Endodermal cell (in vitro differentiated cells): ENCODE results near the gene GRK6. TPM values are rescaled to one million over a fixed set of nuclear protein-coding genes. Genes with fewer than 3 reads are reported as not detected.

Experiments
- DNase-seq: peaks from one replicate; pipeline ENCODE4 v3.0.0-alpha.2; 2017
- H3K27ac ChIP-seq: 2 replicates; pipeline ENCODE4 v1.5.1; 2013; ENCODE audit warnings: mild to moderate bottlenecking, low read depth, low read length, moderate library complexity
- H3K27me3 ChIP-seq: 2 replicates; pipeline ENCODE4 v1.6.1; 2013; ENCODE audit warnings: mild to moderate bottlenecking, low read length, moderate library complexity; ENCODE audit not compliant: insufficient read depth, control insufficient read depth, poor library complexity, severe bottlenecking
- H3K36me3 ChIP-seq: 2 replicates; pipeline ENCODE4 v1.7.0; 2013; ENCODE audit warnings: mild to moderate bottlenecking, low read length, moderate library complexity; ENCODE audit not compliant: control insufficient read depth, insufficient read depth
- H3K4me1 ChIP-seq: one replicate; pipeline ENCODE4 v1.7.0; 2013; ENCODE audit warnings: low read length; ENCODE audit not compliant: control insufficient read depth, insufficient read depth
- H3K4me3 ChIP-seq: 2 replicates; pipeline ENCODE4 v1.5.1; 2013; ENCODE audit warnings: mild to moderate bottlenecking, low read length, moderate library complexity
- H3K9ac ChIP-seq: 2 replicates; pipeline ENCODE4 v1.6.1; 2013; ENCODE audit warnings: mild to moderate bottlenecking, low read length, moderate library complexity; ENCODE audit not compliant: poor library complexity, severe bottlenecking; ENCODE audit errors: extremely low read depth
- H3K9me3 ChIP-seq: 2 replicates; pipeline ENCODE4 v1.6.1; 2013; ENCODE audit warnings: mild to moderate bottlenecking, low read length, moderate library complexity; ENCODE audit not compliant: control insufficient read depth
- H3K27ac Mint-ChIP-seq: 2 replicates; pipeline ENCODE4 v1.8.0; 2020; ENCODE audit warnings: mixed read lengths
- H3K27me3 Mint-ChIP-seq: 2 replicates; pipeline ENCODE4 v1.8.0; 2021; ENCODE audit warnings: mild to moderate bottlenecking, mixed read lengths; ENCODE audit not compliant: insufficient read depth
- H3K36me3 Mint-ChIP-seq: 2 replicates; pipeline ENCODE4 v1.8.0; 2020; ENCODE audit warnings: low read depth, mixed read lengths
- H3K4me1 Mint-ChIP-seq: 2 replicates; pipeline ENCODE4 v1.8.0; 2020; ENCODE audit warnings: mixed read lengths
- H3K4me3 Mint-ChIP-seq: 2 replicates; pipeline ENCODE4 v1.8.0; 2020; ENCODE audit warnings: mild to moderate bottlenecking, moderate library complexity, mixed read lengths
- H3K9me3 Mint-ChIP-seq: 2 replicates; pipeline ENCODE4 v1.8.0; 2020; ENCODE audit warnings: mild to moderate bottlenecking, mixed read lengths
- WGBS, 2 experiments: methylation state at CpG; one replicate each; pipeline versions ENCODE4 v1.1.5 to v1.1.7; 2013; ENCODE audit warnings: missing lambda C conversion rate in 2 of 2, mixed read lengths in 1 of 2; ENCODE audit not compliant: insufficient coverage in 1 of 2, insufficient read length in 1 of 2; 5-methylcytosine and 5-hydroxymethylcytosine counted together
- total RNA-seq, 2 donors: library from RNA; stranded (reverse); fragmentation: NEBNext Ultra II Directional in 1 of 2; extraction: Animal tissue kit (Norgen Biotek cat#: 25700) in 1 of 2; gene quantifications; 2 replicates in 1 of 2; 3 replicates in 1 of 2; pipeline ENCODE4 v1.2.1, GENCODE V29; 2021
- TF ChIP-seq, protein P1 (sequence below): fragments of 200-600 bp; sonication (generic); conservative IDR thresholded peaks from 2 replicates; pipeline ENCODE4 v1.5.0; 2021; ENCODE audit warnings: antibody characterized with exemption, mild to moderate bottlenecking

The GRK6 gene
- total RNA-seq, 2 donors from 2014 or later: 51.6 to 66.8 TPM

DNA sequence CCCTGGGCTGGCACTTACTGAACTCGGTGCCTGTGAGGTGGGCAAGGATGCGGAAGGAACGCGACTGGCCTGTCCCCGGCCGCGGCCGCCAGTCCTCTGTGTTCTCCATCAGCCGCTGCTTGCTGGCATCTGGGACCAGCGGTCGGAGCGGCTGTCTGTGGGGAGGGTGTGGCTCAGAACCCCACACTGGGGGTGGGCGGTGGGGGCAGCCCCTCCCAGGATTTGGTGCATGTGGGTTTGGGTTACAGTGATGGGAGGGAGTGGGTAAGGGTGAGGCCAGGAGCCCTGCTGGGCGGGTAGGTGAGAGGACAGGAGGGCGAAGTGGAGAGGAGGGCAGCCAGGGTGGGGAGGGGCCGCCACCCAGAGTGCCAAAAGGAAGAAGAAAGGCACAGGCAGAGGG is 64.5 kb downstream of the GRK6 start:
- Histone ChIP-seq H3K4me1 (peaks cover 17% of the 10 kb centered on the region), H3K36me3 (peaks cover 86% of the 10 kb centered on the region), H3K27me3 (no peaks in the 10 kb centered on the region), H3K9me3 (no peaks in the 10 kb centered on the region), H3K4me3 (no peak overlapping the region), H3K27ac (peak overlapping the region; percentile 77), H3K9ac (no peak overlapping the region)
- H3K4me1 Mint-ChIP-seq: peaks cover 14% of the 10 kb centered on the region
- TF ChIP-seq, protein P1, sequence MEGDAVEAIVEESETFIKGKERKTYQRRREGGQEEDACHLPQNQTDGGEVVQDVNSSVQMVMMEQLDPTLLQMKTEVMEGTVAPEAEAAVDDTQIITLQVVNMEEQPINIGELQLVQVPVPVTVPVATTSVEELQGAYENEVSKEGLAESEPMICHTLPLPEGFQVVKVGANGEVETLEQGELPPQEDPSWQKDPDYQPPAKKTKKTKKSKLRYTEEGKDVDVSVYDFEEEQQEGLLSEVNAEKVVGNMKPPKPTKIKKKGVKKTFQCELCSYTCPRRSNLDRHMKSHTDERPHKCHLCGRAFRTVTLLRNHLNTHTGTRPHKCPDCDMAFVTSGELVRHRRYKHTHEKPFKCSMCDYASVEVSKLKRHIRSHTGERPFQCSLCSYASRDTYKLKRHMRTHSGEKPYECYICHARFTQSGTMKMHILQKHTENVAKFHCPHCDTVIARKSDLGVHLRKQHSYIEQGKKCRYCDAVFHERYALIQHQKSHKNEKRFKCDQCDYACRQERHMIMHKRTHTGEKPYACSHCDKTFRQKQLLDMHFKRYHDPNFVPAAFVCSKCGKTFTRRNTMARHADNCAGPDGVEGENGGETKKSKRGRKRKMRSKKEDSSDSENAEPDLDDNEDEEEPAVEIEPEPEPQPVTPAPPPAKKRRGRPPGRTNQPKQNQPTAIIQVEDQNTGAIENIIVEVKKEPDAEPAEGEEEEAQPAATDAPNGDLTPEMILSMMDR: no peak
- WGBS, 2 experiments: 95% methylated on average over 16 of the region's 16 CpGs; no CpG with 5 or more reads in 1 of the 2 experiments
- H3K9me3 Mint-ChIP-seq: no peaks in the 10 kb centered on the region
- peaks cover 62% of the 10 kb centered on the region for H3K36me3 Mint-ChIP-seq
- no peaks in the 10 kb centered on the region for H3K27me3 Mint-ChIP-seq
- peak overlapping the region; percentile 82 for H3K27ac Mint-ChIP-seq
- peak overlapping the region; percentile 22 for H3K4me3 Mint-ChIP-seq
- no peak for DNase-seq

- Mint-ChIP-seq H3K4me1 (peaks cover 17% of the 10 kb centered on the region), H3K27me3 (no peaks in the 10 kb centered on the region), H3K9me3 (no peaks in the 10 kb centered on the region), H3K4me3 (peak overlapping the region; percentile 22), H3K36me3 (peaks cover 57% of the 10 kb centered on the region), H3K27ac (peak overlapping the region; percentile 82)
- 29 to 52% methylated on average over 22 to 41 of the region's 43 CpGs for WGBS, 2 experiments
- Histone ChIP-seq H3K9me3 (no peaks in the 10 kb centered on the region), H3K4me1 (peaks cover 17% of the 10 kb centered on the region), H3K27me3 (no peaks in the 10 kb centered on the region), H3K4me3 (no peak overlapping the region), H3K27ac (peak overlapping the region; percentile 77), H3K9ac (no peak overlapping the region), H3K36me3 (peaks cover 82% of the 10 kb centered on the region)
- TF ChIP-seq, protein P1: peak; percentile 100
- peak; percentile 98 for DNase-seq
Observed at GRCh38 chr5:177491429-177491945, 65.0 kb downstream of the GRK6 start.

- Histone ChIP-seq H3K4me1 (peaks cover 17% of the 10 kb centered on the region), H3K9ac (no peak overlapping the region), H3K4me3 (no peak overlapping the region), H3K27me3 (no peaks in the 10 kb centered on the region), H3K27ac (no peak overlapping the region), H3K36me3 (peaks cover 78% of the 10 kb centered on the region), H3K9me3 (no peaks in the 10 kb centered on the region)
- Mint-ChIP-seq H3K27ac (peak overlapping the region; percentile 16), H3K4me1 (peaks cover 17% of the 10 kb centered on the region), H3K27me3 (no peaks in the 10 kb centered on the region), H3K36me3 (peaks cover 54% of the 10 kb centered on the region), H3K9me3 (no peaks in the 10 kb centered on the region), H3K4me3 (no peak overlapping the region)
- 94 to 96% methylated on average over 36 to 54 of the region's 54 CpGs for WGBS, 2 experiments
- TF ChIP-seq, protein P1: no peak
- DNase-seq: no peak
Observed at GRCh38 chr5:177491983-177492746, 65.7 kb downstream of the GRK6 start.

Other genes with a start within 250 kb of the GRK6 start
- gene RAB24, start 123.0 kb upstream of the GRK6 start, total RNA-seq: 10 to 100 TPM; 13.8 to 25.1 TPM
- 100 to 1,000 TPM; 157 to 165 TPM for gene PRELID1, start 122.9 kb upstream of the GRK6 start, total RNA-seq
- gene MXD3, start 114.8 kb upstream of the GRK6 start, total RNA-seq: 10 to 100 TPM; 14.2 to 20.4 TPM
- 100 to 1,000 TPM; 119 to 128 TPM for gene LMAN2, start 75.0 kb upstream of the GRK6 start, total RNA-seq
- 10 to 100 TPM; 14.2 to 21.9 TPM for gene RGS14, start 68.8 kb upstream of the GRK6 start, total RNA-seq
- gene SLC34A1, start 42.2 kb upstream of the GRK6 start, total RNA-seq: not detected
- gene PFN3, start 26.0 kb upstream of the GRK6 start, total RNA-seq: not detected
- gene F12, start 17.1 kb upstream of the GRK6 start, total RNA-seq: 1 to 10 TPM in 1 of 2 donors, under 1 TPM in 1; 0.95 to 2.9 TPM
- 1 to 10 TPM; 4.7 to 8.0 TPM for gene PRR7, start 20.1 kb downstream of the GRK6 start, total RNA-seq
- gene DBN1, start 47.0 kb downstream of the GRK6 start, total RNA-seq: 100 to 1,000 TPM; 322 to 383 TPM
- 100 to 1,000 TPM; 196 to 241 TPM for gene PDLIM7, start 70.9 kb downstream of the GRK6 start, total RNA-seq
- gene DOK3, start 83.2 kb downstream of the GRK6 start, total RNA-seq: 1 to 10 TPM; 2.1 to 7.7 TPM
- gene DDX41, start 90.3 kb downstream of the GRK6 start, total RNA-seq: 100 to 1,000 TPM; 115 TPM
- gene FAM193B, start 127.9 kb downstream of the GRK6 start, total RNA-seq: 100 to 1,000 TPM; 112 to 115 TPM
- 100 to 1,000 TPM; 184 to 205 TPM for gene TMED9, start 165.5 kb downstream of the GRK6 start, total RNA-seq
- 10 to 100 TPM; 27.4 to 33.7 TPM for gene B4GALT7, start 173.5 kb downstream of the GRK6 start, total RNA-seq